Mucosa of descending colon (tissue), 3 donors: ENCODE measurements around the gene SCAF8. TPM values are rescaled to one million over a fixed set of nuclear protein-coding genes. Genes with fewer than 3 reads are reported as not detected.
A peak's percentile ranks its signal among the peaks of the same experiment; 100 is the strongest.
"Not testable (repeated sequence)": the region's sequence is repeated elsewhere in the genome, so short reads cannot be mapped to it uniquely, and the experiment has no call there.

Source experiments
- ATAC-seq: fragments of 200-7000 bp; cut with Tn5 transposase; one replicate; pipeline ENCODE4 v1.9.1; 2020; ENCODE audit warnings: mild to moderate bottlenecking, moderate library complexity
- DNase-seq, 3 donors: peaks; one replicate each; pipeline ENCODE4 v3.0.0-alpha.2; 2020
- H3K36me3 ChIP-seq: fragments of 200-600 bp; one replicate; pipeline ENCODE4 v1.8.0; 2021; ENCODE audit warnings: low read depth, mild to moderate bottlenecking
- H3K4me1 ChIP-seq: fragments of 200-600 bp; one replicate; pipeline ENCODE4 v1.8.0; 2021; ENCODE audit warnings: low read depth, mild to moderate bottlenecking
- H3K4me3 ChIP-seq: fragments of 200-600 bp; one replicate; pipeline ENCODE4 v1.8.0; 2021; ENCODE audit warnings: mild to moderate bottlenecking
- H3K9me3 ChIP-seq: fragments of 200-600 bp; one replicate; pipeline ENCODE4 v1.8.0; 2021; ENCODE audit warnings: mild to moderate bottlenecking
- CTCF ChIP-seq: fragments of 200-600 bp; IDR thresholded peaks from one replicate; pipeline ENCODE4 v1.8.0; 2022; ENCODE audit warnings: antibody characterized with exemption, mild to moderate bottlenecking
- intact Hi-C, 2 donors: fragments of 100-400 bp; cut with DNase I in 1 of 2; cut with micrococcal nuclease in 1 of 2; formaldehyde crosslinking; loops; one replicate each; pipeline versions ENCODE4 v1.11.0 to v1.11.1; 2022; cut with DNase I, micrococcal nuclease
- total RNA-seq, 3 donors: library from RNA; stranded (reverse); fragmentation: NEBNext Ultra II Directional in 2 of 3; extraction: Animal tissue kit (Norgen Biotek cat#: 25700) in 2 of 3; gene quantifications; one replicate each; pipeline versions ENCODE4 v1.2.1 to v1.2.4, GENCODE V29; 2021 to 2023
- donor health status: DM: no; HTN: no; CAD: no; lungs with moderate emphysema.
- donor health status: DM: no; HTN: no; CAD: no.
- donor health status: DM: no; HTN: yes; CAD: no.

The SCAF8 gene
- total RNA-seq, 3 donors from 2014 or later, result 36.4 to 48.6 (median 45.0) TPM

- intact Hi-C loops, result loop anchor here in 1 of 2 donors (5.0 kb wide), 1 partner anchor 33 kb away; no protein-coding TSS in a partner anchor
- ATAC-seq (no peak), DNase-seq (no peak)
- Histone ChIP-seq H3K36me3 (no peaks in the 10 kb centered on the region), H3K4me1 (peaks cover 4% of the 10 kb centered on the region), H3K9me3 (no peaks in the 10 kb centered on the region), H3K4me3 (no peak overlapping the region)
- no peak for TF ChIP-seq CTCF
These were observed 17.8 kb upstream of the SCAF8 start for GRCh38 chr6:154715446-154715845.

GRCh38 chr6:154716350-154716749 lies 16.9 kb upstream of the SCAF8 start:
- not testable (repeated sequence) for H3K4me1 ChIP-seq, H3K9me3 ChIP-seq, H3K4me3 ChIP-seq, H3K36me3 ChIP-seq
- ATAC-seq (peak; percentile 51), DNase-seq (peak in 2 of 3 donors; percentile 32 to 58)
- intact Hi-C loops, result loop anchor here in 1 of 2 donors (5.0 kb wide), 1 partner anchor 34 kb away; no protein-coding TSS in a partner anchor

GRCh38 chr6:154719433-154719832 lies 13.8 kb upstream of the SCAF8 start:
- Histone ChIP-seq H3K36me3 (no peaks in the 10 kb centered on the region), H3K4me1 (peaks cover 4% of the 10 kb centered on the region), H3K9me3 (no peaks in the 10 kb centered on the region), H3K4me3 (no peak overlapping the region)
- no peak for TF ChIP-seq CTCF
- DNase-seq (no peak), ATAC-seq (peak; percentile 91)
- intact Hi-C loops, result loop anchor here in 1 of 2 donors (5.0 kb wide), 1 partner anchor 37 kb away; no protein-coding TSS in a partner anchor

GRCh38 chr6:154719854-154720253 lies 13.4 kb upstream of the SCAF8 start:
- TF ChIP-seq CTCF, result no peak
- H3K4me1 ChIP-seq, result peaks cover 4% of the 10 kb centered on the region
- intact Hi-C loops, result loop anchor here in 1 of 2 donors (5.0 kb wide), 1 partner anchor 38 kb away; no protein-coding TSS in a partner anchor

GRCh38 chr6:154721460-154721859 lies 11.8 kb upstream of the SCAF8 start:
- Histone ChIP-seq H3K9me3 (no peaks in the 10 kb centered on the region), H3K36me3 (no peaks in the 10 kb centered on the region), H3K4me3 (no peak overlapping the region), H3K4me1 (peaks cover 4% of the 10 kb centered on the region)
- no peak for TF ChIP-seq CTCF
- ATAC-seq (no peak), DNase-seq (no peak)
- intact Hi-C loops, result no loop called here

More at GRCh38 chr6:154719854-154720253, 13.4 kb upstream of the SCAF8 start:
- Histone ChIP-seq H3K9me3 (no peaks in the 10 kb centered on the region), H3K4me3 (no peak overlapping the region), H3K36me3 (no peaks in the 10 kb centered on the region)
- ATAC-seq (peak; percentile 61), DNase-seq (no peak)

GRCh38 chr6:154726887-154727286 lies 6.3 kb upstream of the SCAF8 start:
- Histone ChIP-seq H3K4me3 (no peak overlapping the region), H3K36me3 (no peaks in the 10 kb centered on the region), H3K9me3 (no peaks in the 10 kb centered on the region), H3K4me1 (no peaks in the 10 kb centered on the region)
- DNase-seq, result no peak
- no peak for TF ChIP-seq CTCF
- no peak for ATAC-seq
- intact Hi-C loops, result no loop called here
